IMR-90 (cell line): Measurements from ENCODE around the gene ZNF528. TPM values are rescaled to one million over a fixed set of nuclear protein-coding genes. Genes with fewer than 3 reads are reported as not detected.

Source experiments
- ATAC-seq: fragments of 200-7000 bp; cut with Tn5 transposase; 2 replicates; pipeline ENCODE4 v1.9.1; 2020; ENCODE audit warnings: low read depth, mild to moderate bottlenecking, moderate library complexity
- BruUV-seq: library from RNA; stranded (reverse); fragments of 400-500 nt; replicated peaks from 2 replicates; lab custom pipeline; 2021; lab: Mats Ljungman, UMichigan
- CTCF ChIA-PET: fragments of 300-600 bp; formaldehyde crosslinking; extraction: SDS; loops from one replicate; lab custom pipeline; 2021; ENCODE audit warnings: antibody characterized with exemption; lab: Yijun Ruan, JAX
- POLR2A ChIA-PET: fragments of 300-600 bp; sonication (Branson Sonifier 250); formaldehyde crosslinking; loops from one replicate; lab custom pipeline; 2022; ENCODE audit warnings: antibody characterized with exemption; ENCODE audit not compliant: unreplicated experiment; lab: Charles Lee
- DNase-seq: peaks from one replicate; pipeline ENCODE4 v3.0.0; 2013
- H2AFZ ChIP-seq: replicated peaks from 2 replicates; pipeline ENCODE3; 2013; ENCODE audit warnings: low read length, mild to moderate bottlenecking; ENCODE audit not compliant: poor library complexity
- H2AK5ac ChIP-seq: 2 replicates; pipeline ENCODE4 v1.6.1; 2013; ENCODE audit warnings: low read depth, low read length, inconsistent platforms
- H2AK9ac ChIP-seq: replicated peaks from 2 replicates; pipeline ENCODE3; 2013; ENCODE audit warnings: mild to moderate bottlenecking, low read depth, low read length, moderate library complexity; ENCODE audit not compliant: poor library complexity
- H2BK120ac ChIP-seq: 2 replicates; pipeline ENCODE4 v1.6.1; 2013; ENCODE audit warnings: low read depth, low read length, inconsistent platforms
- H2BK15ac ChIP-seq: 3 replicates; pipeline ENCODE4 v1.6.1; 2013; ENCODE audit warnings: low read depth, low read length, inconsistent platforms
- H2BK20ac ChIP-seq: 2 replicates; pipeline ENCODE4 v1.6.1; 2013; ENCODE audit warnings: low read depth, mild to moderate bottlenecking, inconsistent platforms, low read length, moderate library complexity
- H2BK5ac ChIP-seq: 2 replicates; pipeline ENCODE4 v1.6.1; 2013; ENCODE audit warnings: mild to moderate bottlenecking, low read depth, low read length, inconsistent platforms; ENCODE audit not compliant: poor library complexity, severe bottlenecking
- H3K14ac ChIP-seq: replicated peaks from 2 replicates; pipeline ENCODE4 v1.6.1; 2013; ENCODE audit warnings: low read depth, low read length, inconsistent platforms
- H3K18ac ChIP-seq: 2 replicates; pipeline ENCODE4 v1.6.1; 2013; ENCODE audit warnings: low read depth, low read length, control low read depth
- H3K23ac ChIP-seq: 2 replicates; pipeline ENCODE4 v1.6.1; 2013; ENCODE audit warnings: low read depth, low read length, inconsistent platforms
- H3K27ac ChIP-seq: 2 replicates; pipeline ENCODE4 v1.5.1; 2013; ENCODE audit warnings: mild to moderate bottlenecking, control low read depth, low read length; ENCODE audit not compliant: insufficient read depth
- H3K27me3 ChIP-seq: 2 replicates; pipeline ENCODE4 v1.6.1; 2013; ENCODE audit warnings: low read length; ENCODE audit not compliant: control insufficient read depth, insufficient read depth
- H3K36me3 ChIP-seq: 2 replicates; pipeline ENCODE4 v1.6.1; 2013; ENCODE audit warnings: low read length, mixed read lengths; ENCODE audit not compliant: control insufficient read depth, insufficient read depth
- H3K4ac ChIP-seq: 2 replicates; pipeline ENCODE4 v1.6.1; 2013; ENCODE audit warnings: low read depth, low read length, inconsistent platforms
- H3K4me1 ChIP-seq: 2 replicates; pipeline ENCODE4 v1.6.1; 2013; ENCODE audit warnings: low read length, mixed read lengths; ENCODE audit not compliant: control insufficient read depth, insufficient read depth
- H3K4me2 ChIP-seq: 2 replicates; pipeline ENCODE4 v1.6.1; 2013; ENCODE audit warnings: low read depth, mild to moderate bottlenecking, control low read depth, low read length, moderate library complexity
- H3K4me3 ChIP-seq: 2 replicates; pipeline ENCODE4 v1.5.1; 2013; ENCODE audit warnings: low read depth, mild to moderate bottlenecking, control low read depth, low read length, moderate library complexity; ENCODE audit not compliant: insufficient read depth
- H3K56ac ChIP-seq: 2 replicates; pipeline ENCODE4 v1.6.1; 2013; ENCODE audit warnings: low read length, inconsistent platforms; ENCODE audit not compliant: insufficient read depth; ENCODE audit errors: extremely low read depth
- H3K79me1 ChIP-seq, 2 experiments: 2 replicates each; pipeline ENCODE4 v1.6.1; 2013; ENCODE audit warnings: low read length in 2 of 2, inconsistent platforms in 1 of 2, low read depth in 1 of 2
- H3K9ac ChIP-seq: 2 replicates; pipeline ENCODE4 v1.6.1; 2013; ENCODE audit warnings: low read depth, low read length, control low read depth
- H3K9me1 ChIP-seq: 2 replicates; pipeline ENCODE4 v1.6.1; 2013; ENCODE audit warnings: low read length, inconsistent platforms; ENCODE audit not compliant: insufficient read depth
- H3K9me3 ChIP-seq: 2 replicates; pipeline ENCODE4 v1.6.1; 2013; ENCODE audit warnings: low read length; ENCODE audit not compliant: control insufficient read depth, insufficient read depth
- H4K20me1 ChIP-seq: 2 replicates; pipeline ENCODE4 v1.6.1; 2013; ENCODE audit warnings: low read length, inconsistent platforms; ENCODE audit not compliant: insufficient read depth
- H4K5ac ChIP-seq: 2 replicates; pipeline ENCODE4 v1.6.1; 2013; ENCODE audit warnings: mild to moderate bottlenecking, low read depth, low read length, control low read depth
- H4K8ac ChIP-seq, 2 experiments: 2 replicates each; pipeline ENCODE4 v1.6.1; 2013; ENCODE audit warnings: low read depth in 2 of 2, low read length in 2 of 2, control low read depth in 1 of 2, inconsistent platforms in 1 of 2
- H4K91ac ChIP-seq: 2 replicates; pipeline ENCODE4 v1.6.1; 2013; ENCODE audit warnings: low read depth, low read length, inconsistent platforms; ENCODE audit not compliant: insufficient read depth
- BHLHE40 ChIP-seq: fragments of 150-350 bp; IDR thresholded peaks from 2 replicates; pipeline ENCODE4 v1.6.1; 2016; ENCODE audit warnings: mild to moderate bottlenecking, low read depth, low read length
- CHD1 ChIP-seq: IDR thresholded peaks from 2 replicates; pipeline ENCODE4 v1.6.1; 2012; ENCODE audit warnings: low read depth, low read length, improper control_type of control experiment
- FOS ChIP-seq: fragments of 150-350 bp; IDR thresholded peaks from 2 replicates; pipeline ENCODE4 v1.6.1; 2016; ENCODE audit warnings: low read depth, low read length
- MAFK ChIP-seq: IDR thresholded peaks from 2 replicates; pipeline ENCODE4 v1.6.1; 2012; ENCODE audit warnings: low read depth, low read length, improper control_type of control experiment
- MAZ ChIP-seq: IDR thresholded peaks from 2 replicates; pipeline ENCODE4 v1.6.1; 2012; ENCODE audit warnings: low read depth, mild to moderate bottlenecking, low read length, improper control_type of control experiment, moderate library complexity, borderline replicate concordance
- MXI1 ChIP-seq: IDR thresholded peaks from 2 replicates; pipeline ENCODE4 v1.6.1; 2012; ENCODE audit warnings: low read depth, mild to moderate bottlenecking, low read length, moderate library complexity, borderline replicate concordance
- POLR2A ChIP-seq: IDR thresholded peaks from 2 replicates; pipeline ENCODE4 v1.6.1; 2012; ENCODE audit warnings: mild to moderate bottlenecking, low read depth, low read length
- RAD21 ChIP-seq: IDR thresholded peaks from 2 replicates; pipeline ENCODE4 v1.6.1; 2012; ENCODE audit warnings: low read length, improper control_type of control experiment
- WGBS, 2 experiments: methylation state at CpG; one replicate each; pipeline versions ENCODE4 v1.1.5 to v1.1.7; 2013; ENCODE audit warnings: missing lambda C conversion rate in 2 of 2; ENCODE audit not compliant: insufficient read length in 1 of 2; ENCODE audit errors: extremely low coverage in 2 of 2; 5-methylcytosine and 5-hydroxymethylcytosine counted together
- dilution Hi-C: fragments of 300-500 bp; cut with HindIII; formaldehyde crosslinking; loops from one replicate; pipeline ENCODE4 v1.14.3; 2018; ENCODE audit warnings: low sequenced_read_pairs; ENCODE audit not compliant: unreplicated experiment
- in situ Hi-C: fragments of 300-500 bp; cut with MboI; formaldehyde crosslinking; loops from 3 replicates; pipeline ENCODE4 v1.14.3; 2019; ENCODE audit warnings: low sequenced_read_pairs, inconsistent platforms, mixed read lengths
- intact Hi-C: fragments of 100-400 bp; cut with micrococcal nuclease; formaldehyde crosslinking; loops from 2 replicates; pipeline ENCODE4 v1.10.0; 2022
- polyA plus RNA-seq, 3 experiments: library from polyadenylated mRNA; depleted of rRNA; stranded (reverse); fragments of >200 nt; gene quantifications; 2 replicates each; pipeline ENCODE4 v1.2.3, GENCODE V29; 2012; ENCODE audit warnings: low replicate concordance in 1 of 3
- total RNA-seq: library from RNA; depleted of rRNA; stranded (reverse); fragments of >200 nt; gene quantifications from 2 replicates; pipeline ENCODE4 v1.2.3, GENCODE V29; 2012
- TF ChIP-seq, protein P1 (sequence below): fragments of 150-350 bp; IDR thresholded peaks from 2 replicates; pipeline ENCODE4 v1.6.1; 2016; ENCODE audit warnings: low read depth, mild to moderate bottlenecking, low read length, moderate library complexity, borderline replicate concordance
- TF ChIP-seq, protein P2 (sequence below): fragments of 150-350 bp; IDR thresholded peaks from 2 replicates; pipeline ENCODE4 v1.6.1; 2017; ENCODE audit warnings: mild to moderate bottlenecking, antibody characterized with exemption, low read length, low read depth
- TF ChIP-seq, protein P3 (sequence below): conservative IDR thresholded peaks from 2 replicates; pipeline ENCODE4 v1.5.1; 2012; ENCODE audit warnings: mild to moderate bottlenecking, low read depth, low read length, improper control_type of control experiment

Gene ZNF528
- total and polyA plus RNA-seq, 2 of the 4 experiments (the other 2 are of a cell fraction) = 14.3 TPM

DNA sequence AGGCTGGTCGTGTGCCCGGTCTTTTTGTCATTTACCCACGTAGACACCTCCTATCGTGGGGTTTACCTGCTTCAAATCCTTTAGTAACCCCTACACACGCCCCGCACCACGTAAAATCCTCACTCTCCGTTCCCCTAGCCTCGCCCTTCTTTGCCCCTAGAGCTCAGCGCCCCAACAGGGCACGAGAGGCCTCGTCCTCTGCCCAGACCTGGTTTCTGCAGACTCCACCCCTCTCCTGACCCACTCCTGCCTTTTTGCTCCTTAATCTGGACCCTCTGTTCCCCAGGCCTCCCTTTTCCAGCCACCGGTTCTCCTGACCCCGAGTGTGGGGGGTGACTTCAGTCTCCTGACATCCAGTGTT, 412 bp downstream of the ZNF528 start:
- H4K91ac ChIP-seq = peak overlapping the region; percentile 64
- peak overlapping the region; percentile 86 for H3K4me3 ChIP-seq
- peak overlapping the region; percentile 91 for H3K4me2 ChIP-seq
- peaks cover 38% of the 10 kb centered on the region for H3K36me3 ChIP-seq
- no peak for TF ChIP-seq BHLHE40
- no peak; the same call in 1 of the 2 replicates for TF ChIP-seq POLR2A
- TF ChIP-seq, protein P1, sequence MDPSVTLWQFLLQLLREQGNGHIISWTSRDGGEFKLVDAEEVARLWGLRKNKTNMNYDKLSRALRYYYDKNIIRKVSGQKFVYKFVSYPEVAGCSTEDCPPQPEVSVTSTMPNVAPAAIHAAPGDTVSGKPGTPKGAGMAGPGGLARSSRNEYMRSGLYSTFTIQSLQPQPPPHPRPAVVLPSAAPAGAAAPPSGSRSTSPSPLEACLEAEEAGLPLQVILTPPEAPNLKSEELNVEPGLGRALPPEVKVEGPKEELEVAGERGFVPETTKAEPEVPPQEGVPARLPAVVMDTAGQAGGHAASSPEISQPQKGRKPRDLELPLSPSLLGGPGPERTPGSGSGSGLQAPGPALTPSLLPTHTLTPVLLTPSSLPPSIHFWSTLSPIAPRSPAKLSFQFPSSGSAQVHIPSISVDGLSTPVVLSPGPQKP = no peak
- TF ChIP-seq MAZ = no peak
- TF ChIP-seq, protein P2, sequence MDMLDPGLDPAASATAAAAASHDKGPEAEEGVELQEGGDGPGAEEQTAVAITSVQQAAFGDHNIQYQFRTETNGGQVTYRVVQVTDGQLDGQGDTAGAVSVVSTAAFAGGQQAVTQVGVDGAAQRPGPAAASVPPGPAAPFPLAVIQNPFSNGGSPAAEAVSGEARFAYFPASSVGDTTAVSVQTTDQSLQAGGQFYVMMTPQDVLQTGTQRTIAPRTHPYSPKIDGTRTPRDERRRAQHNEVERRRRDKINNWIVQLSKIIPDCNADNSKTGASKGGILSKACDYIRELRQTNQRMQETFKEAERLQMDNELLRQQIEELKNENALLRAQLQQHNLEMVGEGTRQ = no peak
- TF ChIP-seq RAD21 = no peak
- no peak for TF ChIP-seq FOS
- no peak for TF ChIP-seq MXI1
- TF ChIP-seq MAFK = no peak
- no peak for TF ChIP-seq CHD1
- TF ChIP-seq, protein P3, sequence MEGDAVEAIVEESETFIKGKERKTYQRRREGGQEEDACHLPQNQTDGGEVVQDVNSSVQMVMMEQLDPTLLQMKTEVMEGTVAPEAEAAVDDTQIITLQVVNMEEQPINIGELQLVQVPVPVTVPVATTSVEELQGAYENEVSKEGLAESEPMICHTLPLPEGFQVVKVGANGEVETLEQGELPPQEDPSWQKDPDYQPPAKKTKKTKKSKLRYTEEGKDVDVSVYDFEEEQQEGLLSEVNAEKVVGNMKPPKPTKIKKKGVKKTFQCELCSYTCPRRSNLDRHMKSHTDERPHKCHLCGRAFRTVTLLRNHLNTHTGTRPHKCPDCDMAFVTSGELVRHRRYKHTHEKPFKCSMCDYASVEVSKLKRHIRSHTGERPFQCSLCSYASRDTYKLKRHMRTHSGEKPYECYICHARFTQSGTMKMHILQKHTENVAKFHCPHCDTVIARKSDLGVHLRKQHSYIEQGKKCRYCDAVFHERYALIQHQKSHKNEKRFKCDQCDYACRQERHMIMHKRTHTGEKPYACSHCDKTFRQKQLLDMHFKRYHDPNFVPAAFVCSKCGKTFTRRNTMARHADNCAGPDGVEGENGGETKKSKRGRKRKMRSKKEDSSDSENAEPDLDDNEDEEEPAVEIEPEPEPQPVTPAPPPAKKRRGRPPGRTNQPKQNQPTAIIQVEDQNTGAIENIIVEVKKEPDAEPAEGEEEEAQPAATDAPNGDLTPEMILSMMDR = no peak
- H2AK9ac ChIP-seq = peak overlapping the region; percentile 94
- WGBS, 2 experiments = 4% methylated on average over 4 of the region's 14 CpGs; no CpG with 5 or more reads in 1 of the 2 experiments
- H2BK20ac ChIP-seq = no peak overlapping the region
- peak overlapping the region; percentile 83 for H3K27ac ChIP-seq
- ChIA-PET CTCF (no interaction called here), POLR2A (interaction anchor here (0.6 to 0.8 kb wide), 2 partner anchors 28 to 169 kb away, joined by 3 to 4 read pairs; partner anchors contain the start of gene ZNF880)
- peak overlapping the region; percentile 79 for H3K56ac ChIP-seq
- ATAC-seq (peak; percentile 57), DNase-seq (peak; percentile 1)
- in situ Hi-C loops = no loop called here
- H2AFZ ChIP-seq = peak overlapping the region; percentile 94
- peaks cover 23% of the 10 kb centered on the region for H3K9me3 ChIP-seq
- H3K18ac ChIP-seq = peak overlapping the region; percentile 38; the same call in 1 of the 2 replicates
- H3K9ac ChIP-seq = peak overlapping the region; percentile 92
- no peaks in the 10 kb centered on the region for H3K9me1 ChIP-seq
- peak overlapping the region; percentile 88 for H3K14ac ChIP-seq
- H2BK15ac ChIP-seq = no peak overlapping the region
- H4K5ac ChIP-seq = peak overlapping the region; percentile 97
- peak overlapping the region; percentile 64; the same call in 1 of the 2 replicates for H3K23ac ChIP-seq
- H2AK5ac ChIP-seq = peak overlapping the region; percentile 57
- peak overlapping the region; percentile 34 for H2BK5ac ChIP-seq
- no peaks in the 10 kb centered on the region for H3K27me3 ChIP-seq
- H4K8ac ChIP-seq = peak overlapping the region; percentile 97
- peak overlapping the region; percentile 24; the same call in 1 of the 2 replicates for H2BK120ac ChIP-seq
- intact Hi-C loops = loop anchor here (5.0 kb wide), 2 partner anchors 129 to 349 kb away; partner anchors contain the start of gene ZNF808
- no peaks in the 10 kb centered on the region for H4K20me1 ChIP-seq
- peak overlapping the region; percentile 81 for H3K4ac ChIP-seq
- no peaks in the 10 kb centered on the region for H3K4me1 ChIP-seq
- no TSS peak for BruUV-seq
- dilution Hi-C loops = no loop called here
- peaks cover 23 to 26% of the 10 kb centered on the region in 2 experiments for H3K79me1 ChIP-seq
